Colonic mucosa (tissue), 4 donors: Measurements from ENCODE around the gene TMEM273. TPM values are rescaled to one million over a fixed set of nuclear protein-coding genes. Genes with fewer than 3 reads are reported as not detected.
A peak's percentile ranks its signal among the peaks of the same experiment; 100 is the strongest.

Source experiments
- DNase-seq: peaks from one replicate; pipeline ENCODE4 v3.0.0-alpha.2; 2020
- H3K27ac ChIP-seq: fragments of 200-600 bp; one replicate; pipeline ENCODE4 v1.8.0; 2021
- H3K27me3 ChIP-seq: fragments of 200-600 bp; one replicate; pipeline ENCODE4 v1.8.0; 2021
- H3K36me3 ChIP-seq: fragments of 200-600 bp; one replicate; pipeline ENCODE4 v1.8.0; 2021
- H3K4me1 ChIP-seq: fragments of 200-600 bp; one replicate; pipeline ENCODE4 v1.8.0; 2021; ENCODE audit warnings: mild to moderate bottlenecking
- H3K4me3 ChIP-seq: fragments of 200-600 bp; one replicate; pipeline ENCODE4 v1.8.0; 2021
- H3K9ac ChIP-seq, 2 donors: one replicate each; pipeline ENCODE4 v1.7.0; 2013; ENCODE audit warnings: control low read depth in 2 of 2, low read depth in 2 of 2, low read length in 2 of 2
- H3K9me3 ChIP-seq: fragments of 200-600 bp; one replicate; pipeline ENCODE4 v1.8.0; 2021
- CTCF ChIP-seq: fragments of 200-600 bp; IDR thresholded peaks from one replicate; pipeline ENCODE4 v1.8.0; 2022; ENCODE audit warnings: antibody characterized with exemption, mild to moderate bottlenecking
- intact Hi-C: fragments of 100-400 bp; cut with DNase I; formaldehyde crosslinking; loops from one replicate; pipeline ENCODE4 v1.14.1; 2022
- total RNA-seq, 2 donors: library from RNA; stranded (reverse); fragmentation: NEBNext Ultra II Directional in 1 of 2; extraction: Animal tissue kit (Norgen Biotek cat#: 25700) in 1 of 2; gene quantifications; one replicate each; pipeline ENCODE4 v1.2.1, GENCODE V29; 2021
- donor health status: healthy.
- donor health status: DM: no; HTN: no; CAD: no.
- donor health status: DM: no; HTN: no; CAD: no.

The TMEM273 gene
- total RNA-seq, 2 donors from 2014 or later, result 3.4 to 5.1 TPM

- Histone ChIP-seq H3K36me3 (no peaks in the 10 kb centered on the region), H3K4me3 (no peak overlapping the region), H3K27me3 (no peaks in the 10 kb centered on the region), H3K27ac (no peak overlapping the region), H3K9ac (no peak overlapping the region), H3K9me3 (no peaks in the 10 kb centered on the region), H3K4me1 (no peaks in the 10 kb centered on the region)
- no peak for TF ChIP-seq CTCF
- no peak for DNase-seq
- intact Hi-C loops, result no loop called here
Measured at GRCh38 chr10:49172777-49173132, 15.4 kb downstream of the TMEM273 start.

GRCh38 chr10:49172061-49172776 is 16.0 kb downstream of the TMEM273 start:
- H3K4me1 ChIP-seq, result no peaks in the 10 kb centered on the region
- no peak overlapping the region for H3K27ac ChIP-seq
- DNase-seq, result peak; percentile 7
- no peak overlapping the region for H3K9ac ChIP-seq
- intact Hi-C loops, result no loop called here
- H3K9me3 ChIP-seq, result no peaks in the 10 kb centered on the region
- no peaks in the 10 kb centered on the region for H3K27me3 ChIP-seq
- no peak overlapping the region for H3K4me3 ChIP-seq
- no peak for TF ChIP-seq CTCF
- no peaks in the 10 kb centered on the region for H3K36me3 ChIP-seq

DNA sequence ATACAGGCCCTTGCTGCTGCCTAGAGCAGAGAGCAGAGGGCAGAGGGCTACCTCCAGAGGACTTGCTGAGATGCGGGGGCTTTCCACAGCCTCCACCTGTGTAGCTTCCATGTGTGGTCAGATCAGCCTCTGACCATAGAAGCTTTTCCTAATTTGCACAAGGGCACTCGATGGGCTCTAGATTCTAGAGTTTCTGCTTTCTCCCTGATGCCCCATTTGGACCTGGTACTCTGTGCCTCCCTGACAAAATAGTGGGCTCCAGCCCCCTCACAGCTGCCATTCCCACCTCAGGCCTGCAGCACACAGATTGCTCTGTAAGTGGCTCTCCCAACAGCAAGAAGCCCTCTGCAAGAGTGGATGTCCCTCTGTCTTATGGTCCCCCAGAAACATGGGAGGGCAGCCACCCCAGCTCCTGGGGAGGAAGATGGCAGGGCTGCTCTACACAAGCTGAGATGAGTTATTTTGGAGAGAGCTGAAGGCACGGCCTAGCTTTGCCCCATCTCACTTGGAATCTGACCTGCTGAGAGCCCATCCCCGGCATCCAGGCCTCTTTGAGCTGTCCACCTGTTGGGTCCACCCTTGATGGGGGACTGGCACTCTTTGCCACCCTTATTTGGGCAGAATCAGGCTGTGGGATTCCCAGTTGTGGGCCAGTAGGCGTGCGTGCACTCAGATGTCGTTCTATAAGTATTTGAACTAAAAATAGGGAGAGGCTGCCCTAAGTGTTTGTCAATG is 16.7 kb downstream of the TMEM273 start:
- Histone ChIP-seq H3K36me3 (no peaks in the 10 kb centered on the region), H3K4me3 (no peak overlapping the region), H3K27ac (no peak overlapping the region), H3K9ac (no peak overlapping the region), H3K4me1 (no peaks in the 10 kb centered on the region), H3K9me3 (no peaks in the 10 kb centered on the region), H3K27me3 (no peaks in the 10 kb centered on the region)
- peak; percentile 11 for DNase-seq
- intact Hi-C loops, result no loop called here
- TF ChIP-seq CTCF, result no peak

- no peaks in the 10 kb centered on the region for H3K9me3 ChIP-seq
- peak; percentile 4 for DNase-seq
- no peak overlapping the region for H3K27ac ChIP-seq
- H3K36me3 ChIP-seq, result no peaks in the 10 kb centered on the region
- no peaks in the 10 kb centered on the region for H3K27me3 ChIP-seq
- no peaks in the 10 kb centered on the region for H3K4me1 ChIP-seq
- intact Hi-C loops, result no loop called here
- H3K9ac ChIP-seq, result no peak overlapping the region
- no peak for TF ChIP-seq CTCF
- H3K4me3 ChIP-seq, result no peak overlapping the region
Measured at GRCh38 chr10:49170632-49171325, 17.4 kb downstream of the TMEM273 start.

- no peak for TF ChIP-seq CTCF
- Histone ChIP-seq H3K4me1 (no peaks in the 10 kb centered on the region), H3K27me3 (no peaks in the 10 kb centered on the region), H3K4me3 (no peak overlapping the region), H3K9ac (no peak overlapping the region), H3K36me3 (no peaks in the 10 kb centered on the region), H3K9me3 (no peaks in the 10 kb centered on the region), H3K27ac (no peak overlapping the region)
- peak; percentile 3 for DNase-seq
- intact Hi-C loops, result no loop called here
Measured at GRCh38 chr10:49169776-49170175, 18.4 kb downstream of the TMEM273 start.
